Measurements from ENCODE around the gene CHMP1A. TPM values are rescaled to one million over a fixed set of nuclear protein-coding genes. Genes with fewer than 3 reads are reported as not detected.

Gene CHMP1A
- total RNA-seq, 1 experiment from 2014 or later: 59.7 TPM

- BruUV-seq (replicated peaks): no TSS peak
- DNase-seq (ENCODE audit: unreplicated experiment): no peak
- no peaks in the 10 kb centered on the region for H3K9me3 Mint-ChIP-seq (ENCODE audit: unreplicated experiment)
- ChIA-PET CTCF (interaction anchor here (0.7 to 2.2 kb wide), 4 partner anchors 9 to 48 kb away, joined by 3 to 11 read pairs (median 4); no protein-coding TSS in a partner anchor), POLR2A (interaction anchor here (0.8 to 1.5 kb wide), 3 partner anchors 8 to 19 kb away, joined by 3 to 4 read pairs (median 3); no protein-coding TSS in a partner anchor)
- intact Hi-C loops (cut with micrococcal nuclease): no loop called here
- H3K4me3 Mint-ChIP-seq (ENCODE audit: unreplicated experiment): no peak overlapping the region
- no peaks in the 10 kb centered on the region for H3K27me3 Mint-ChIP-seq (ENCODE audit: insufficient read depth, unreplicated experiment)
- H3K36me3 Mint-ChIP-seq (ENCODE audit: insufficient read depth, unreplicated experiment): peaks cover 44% of the 10 kb centered on the region
- TF ChIP-seq CTCF (IDR thresholded peaks at IDR 0.05; ENCODE audit: unreplicated experiment): no peak
- H3K4me1 Mint-ChIP-seq (ENCODE audit: insufficient read depth, unreplicated experiment): peaks cover 6% of the 10 kb centered on the region
- H3K27ac Mint-ChIP-seq (ENCODE audit: low read depth, unreplicated experiment): no peak overlapping the region
Measured at GRCh38 chr16:89689142-89689541, 31.6 kb upstream of the CHMP1A start.

- DNase-seq (ENCODE audit: unreplicated experiment): no peak
- no TSS peak for BruUV-seq (replicated peaks)
- Mint-ChIP-seq H3K36me3 (ENCODE audit: insufficient read depth, unreplicated experiment) (peaks cover 38% of the 10 kb centered on the region), H3K4me1 (ENCODE audit: insufficient read depth, unreplicated experiment) (peaks cover 6% of the 10 kb centered on the region), H3K4me3 (ENCODE audit: unreplicated experiment) (peak overlapping the region; percentile 88), H3K27ac (ENCODE audit: low read depth, unreplicated experiment) (no peak overlapping the region), H3K9me3 (ENCODE audit: unreplicated experiment) (no peaks in the 10 kb centered on the region), H3K27me3 (ENCODE audit: insufficient read depth, unreplicated experiment) (no peaks in the 10 kb centered on the region)
- intact Hi-C loops (cut with micrococcal nuclease): no loop called here
- no peak for TF ChIP-seq CTCF (IDR thresholded peaks at IDR 0.05; ENCODE audit: unreplicated experiment)
- ChIA-PET CTCF (interaction anchor here (0.7 to 2.2 kb wide), 4 partner anchors 9 to 116 kb away, joined by 3 to 11 read pairs (median 4); no protein-coding TSS in a partner anchor), POLR2A (interaction anchor here (0.7 to 1.5 kb wide), 3 partner anchors 12 to 146 kb away, joined by 3 to 4 read pairs (median 3); no protein-coding TSS in a partner anchor)
Measured at GRCh38 chr16:89688395-89688794, 30.9 kb upstream of the CHMP1A start.

GRCh38 chr16:89687092-89687940 lies 29.8 kb upstream of the CHMP1A start:
- intact Hi-C loops (cut with micrococcal nuclease): no loop called here
- H3K9me3 Mint-ChIP-seq (ENCODE audit: unreplicated experiment): no peaks in the 10 kb centered on the region
- no peaks in the 10 kb centered on the region for H3K27me3 Mint-ChIP-seq (ENCODE audit: insufficient read depth, unreplicated experiment)
- no peak for TF ChIP-seq CTCF (IDR thresholded peaks at IDR 0.05; ENCODE audit: unreplicated experiment)
- H3K36me3 Mint-ChIP-seq (ENCODE audit: insufficient read depth, unreplicated experiment): peaks cover 27% of the 10 kb centered on the region
- H3K4me3 Mint-ChIP-seq (ENCODE audit: unreplicated experiment): peak overlapping the region; percentile 88
- peaks cover 6% of the 10 kb centered on the region for H3K4me1 Mint-ChIP-seq (ENCODE audit: insufficient read depth, unreplicated experiment)
- peak; percentile 20 for DNase-seq (ENCODE audit: unreplicated experiment)
- TSS peak; percentile 55 for BruUV-seq (replicated peaks)
- POLR2A ChIA-PET: interaction anchor here (0.6 to 2.5 kb wide), 11 partner anchors 10 to 189 kb away, joined by 3 to 24 read pairs (median 9); partner anchors contain the start of genes CHMP1A, SPATA2L, SPATA33 and VPS9D1
- peak overlapping the region; percentile 87 for H3K27ac Mint-ChIP-seq (ENCODE audit: low read depth, unreplicated experiment)
- CTCF ChIA-PET: interaction anchor here (0.6 kb wide), 1 partner anchor 82 kb away, joined by 3 read pairs; no protein-coding TSS in a partner anchor

GRCh38 chr16:89686520-89687091 lies 29.1 kb upstream of the CHMP1A start, which contains the start of gene CDK10:
Gene CDK10 (plus strand): TSS chr16:89686689. CDS start chr16:89686711, 22 bp downstream.
- TF ChIP-seq CTCF (IDR thresholded peaks at IDR 0.05; ENCODE audit: unreplicated experiment): no peak
- DNase-seq (ENCODE audit: unreplicated experiment): peak; percentile 85
- POLR2A ChIA-PET: interaction anchor here (0.6 to 2.5 kb wide), 14 partner anchors 9 to 237 kb away, joined by 3 to 24 read pairs (median 6); partner anchors contain the start of genes CHMP1A, SPATA2L, SPATA33 and TCF25
- peaks cover 20% of the 10 kb centered on the region for H3K36me3 Mint-ChIP-seq (ENCODE audit: insufficient read depth, unreplicated experiment)
- CTCF ChIA-PET: interaction anchor here (0.6 kb wide), 2 partner anchors 81 to 234 kb away, joined by 3 read pairs; no protein-coding TSS in a partner anchor
- no TSS peak for BruUV-seq (replicated peaks)
- peak within 1 kb of the TSS; percentile 91 for H3K27ac Mint-ChIP-seq (ENCODE audit: low read depth, unreplicated experiment)
- peak within 1 kb of the TSS; percentile 88 for H3K4me3 Mint-ChIP-seq (ENCODE audit: unreplicated experiment)
- intact Hi-C loops (cut with micrococcal nuclease): no loop called here
- no peaks in the 10 kb centered on the region for H3K27me3 Mint-ChIP-seq (ENCODE audit: insufficient read depth, unreplicated experiment)
- H3K4me1 Mint-ChIP-seq (ENCODE audit: insufficient read depth, unreplicated experiment): peaks cover 6% of the 10 kb centered on the region
- no peaks in the 10 kb centered on the region for H3K9me3 Mint-ChIP-seq (ENCODE audit: unreplicated experiment)

All from MCF 10A (cell line).